HG02678 (cell line): ENCODE results near the gene EHHADH.

Experiments used
- ATAC-seq: cut with Tn5 transposase; IDR thresholded peaks from one replicate; pipeline ENCODE4 v1.9.1; 2021; ENCODE audit warnings: mild to moderate bottlenecking, moderate library complexity; ENCODE audit not compliant: unreplicated experiment

Gene EHHADH

DNA sequence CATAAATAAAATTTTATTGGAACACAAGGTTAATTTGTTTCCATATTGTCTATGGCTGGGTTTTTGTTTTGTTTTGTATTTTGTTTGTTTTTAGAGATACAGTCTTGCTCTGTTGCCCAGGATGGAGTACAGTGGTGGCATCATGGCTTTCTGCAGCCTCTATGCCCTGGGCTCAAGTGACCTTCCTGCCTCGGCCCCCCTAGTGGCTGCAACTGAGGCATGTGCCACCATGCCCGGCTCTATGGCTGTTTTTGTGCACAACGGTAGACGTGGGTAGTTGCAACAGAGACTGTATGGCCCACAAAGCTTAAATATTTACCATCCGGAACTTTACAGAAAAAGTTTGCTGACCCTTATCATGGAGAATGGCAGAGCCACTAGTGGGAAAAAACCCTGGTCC lies 54.2 kb downstream of the EHHADH start:
- ATAC-seq, result no peak

DNA sequence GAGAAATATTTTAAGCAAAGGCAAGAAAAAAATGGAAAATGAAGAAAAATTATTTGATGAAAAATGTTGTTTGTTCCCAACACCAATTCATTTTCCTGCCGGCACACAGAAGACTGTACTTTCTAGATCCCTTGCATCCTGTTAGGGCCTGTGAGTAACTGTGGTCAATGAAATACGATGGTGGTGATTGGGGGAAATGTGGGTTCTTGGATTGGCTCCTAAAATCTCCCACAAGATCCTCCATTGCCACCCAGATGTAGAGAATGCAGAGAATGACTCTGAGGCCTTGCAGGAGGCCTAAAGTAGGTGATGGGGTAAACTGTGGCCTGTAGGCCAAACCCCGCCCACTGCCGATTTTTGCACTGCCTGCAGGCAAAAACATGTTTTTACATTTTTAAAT lies 54.6 kb downstream of the EHHADH start:
- ATAC-seq, result no peak

DNA sequence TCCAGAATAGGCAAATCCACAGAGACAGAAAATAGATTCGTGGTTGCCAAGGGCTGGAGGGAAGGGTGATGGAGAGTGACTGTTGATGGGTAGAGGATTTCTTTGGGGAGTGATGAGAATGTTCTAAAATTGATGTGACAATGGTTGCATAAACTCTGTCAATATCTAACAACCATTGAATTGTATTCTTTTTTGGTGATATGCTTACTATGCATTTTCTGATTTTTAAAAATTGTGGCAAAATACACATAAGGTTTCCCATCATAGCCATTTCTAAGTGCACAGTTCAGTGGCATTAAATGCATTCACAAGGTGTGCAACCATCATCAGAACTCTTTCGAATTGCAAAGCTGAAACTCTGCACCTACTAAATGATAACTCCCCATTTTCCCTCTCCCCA lies 56.8 kb downstream of the EHHADH start:
- no peak for ATAC-seq

DNA sequence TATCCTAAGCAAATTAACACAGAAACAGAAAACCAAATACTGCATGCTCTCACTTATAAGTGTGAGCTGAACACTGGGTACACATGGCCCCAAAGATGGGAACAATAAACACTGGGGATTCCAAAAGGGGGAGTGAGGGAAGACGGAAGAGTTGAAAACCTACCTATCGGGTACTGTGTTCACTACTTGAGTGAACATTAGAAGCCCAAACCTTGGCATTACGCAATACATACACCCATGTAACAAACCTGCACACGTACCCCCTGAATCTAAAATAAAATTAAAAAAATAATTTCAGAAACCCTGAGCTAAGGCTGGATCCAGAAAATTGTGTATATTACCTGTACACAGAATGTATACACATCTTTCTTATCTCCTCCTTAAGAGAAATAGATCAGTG lies 58.2 kb downstream of the EHHADH start:
- no peak for ATAC-seq

DNA sequence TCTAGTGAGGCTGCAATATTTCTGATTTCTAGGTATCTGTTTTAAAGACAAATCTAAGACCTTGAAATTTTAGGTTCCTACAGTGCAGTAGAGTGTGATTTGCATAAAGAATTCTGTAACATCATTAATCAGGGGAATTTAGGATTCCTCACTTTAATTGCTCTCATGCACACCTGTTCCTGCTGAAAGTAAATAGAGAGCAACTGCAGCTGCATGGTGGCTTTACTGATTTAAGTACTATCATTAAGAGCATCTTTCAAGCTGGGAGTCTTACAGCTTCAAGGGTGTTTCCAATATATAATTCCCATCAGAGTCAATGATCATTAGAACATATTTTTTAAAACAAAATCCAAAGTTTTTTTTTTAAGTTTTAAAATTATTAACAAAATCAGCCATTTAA lies 65.0 kb downstream of the EHHADH start:
- ATAC-seq, result no peak

DNA sequence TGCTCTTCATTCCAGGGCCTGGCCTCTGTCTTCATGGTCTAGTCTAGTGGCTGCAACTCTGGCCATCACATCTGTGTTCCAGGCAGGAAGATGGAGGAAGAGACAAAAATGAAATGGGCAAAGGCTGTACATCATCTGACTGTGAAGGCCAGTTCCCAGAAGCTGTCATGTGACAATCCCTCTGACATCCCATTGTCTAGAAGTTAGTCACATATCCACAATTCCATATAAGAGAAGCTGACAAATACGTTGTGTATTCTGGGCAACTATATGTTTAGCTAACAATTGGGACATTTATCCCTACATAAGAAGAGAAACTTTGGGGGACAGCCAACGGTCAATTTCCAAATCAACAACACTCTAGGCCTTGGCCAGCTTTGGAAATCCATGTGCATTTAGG lies 66.5 kb downstream of the EHHADH start:
- ATAC-seq, result no peak

DNA sequence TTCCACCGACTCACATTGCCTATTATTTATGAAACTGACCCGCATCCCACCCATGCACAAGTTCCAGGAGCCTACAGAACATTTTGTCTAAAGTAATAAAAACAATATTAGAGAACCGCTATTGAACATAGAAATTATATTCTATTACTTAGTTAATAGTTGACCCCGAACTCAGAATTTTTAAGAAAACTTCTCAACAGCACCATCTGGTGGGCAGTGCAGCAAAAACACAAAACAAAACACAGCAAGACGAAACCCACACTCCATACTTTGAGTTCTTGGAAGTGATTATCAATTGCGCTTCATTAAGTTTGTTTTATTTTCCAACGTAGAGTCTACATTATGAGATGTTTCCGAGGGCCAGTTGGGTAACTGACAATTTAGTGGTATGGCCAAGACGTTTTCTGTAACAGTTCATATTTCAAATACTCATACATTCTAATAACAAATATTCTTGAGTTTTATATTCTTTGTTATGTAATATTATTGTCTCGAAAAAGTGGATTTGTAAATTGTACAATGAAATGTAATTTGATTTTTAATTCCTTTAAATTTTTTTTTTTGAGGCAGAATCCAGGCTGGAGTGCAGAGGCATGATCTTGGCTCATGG lies 77.0 kb downstream of the EHHADH start:
- ATAC-seq, result no peak

DNA sequence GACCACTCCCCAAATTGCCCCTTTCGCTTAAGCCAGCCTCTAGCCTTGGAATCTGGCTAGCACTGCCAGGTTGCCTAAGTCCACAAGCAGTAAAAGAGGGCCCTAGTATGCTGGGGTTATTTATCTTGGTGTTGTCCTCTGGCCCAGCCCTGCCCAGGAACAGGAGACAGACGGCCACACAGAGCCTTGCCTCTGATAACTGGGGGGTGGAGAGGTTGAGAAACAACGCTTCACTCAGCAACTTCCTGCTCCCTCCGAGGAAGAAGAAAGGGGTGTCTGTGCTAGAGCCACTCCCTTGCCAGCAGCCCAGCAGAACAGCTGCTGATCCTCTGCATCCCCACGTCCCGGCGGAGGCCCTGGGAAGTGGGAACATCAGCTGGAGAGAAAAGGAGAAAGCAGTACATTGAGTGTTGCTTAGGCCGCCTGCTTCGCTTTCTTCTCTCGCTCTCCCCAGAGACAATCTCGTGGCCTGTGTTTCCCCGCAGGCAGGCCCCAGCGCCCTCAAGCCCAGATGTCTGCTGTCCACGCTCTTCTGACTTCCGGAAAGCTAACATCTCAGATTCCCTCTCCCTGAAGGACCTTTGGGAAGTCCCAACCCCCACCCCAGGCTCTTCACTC lies 78.4 kb downstream of the EHHADH start:
- peak; percentile 80 for ATAC-seq

DNA sequence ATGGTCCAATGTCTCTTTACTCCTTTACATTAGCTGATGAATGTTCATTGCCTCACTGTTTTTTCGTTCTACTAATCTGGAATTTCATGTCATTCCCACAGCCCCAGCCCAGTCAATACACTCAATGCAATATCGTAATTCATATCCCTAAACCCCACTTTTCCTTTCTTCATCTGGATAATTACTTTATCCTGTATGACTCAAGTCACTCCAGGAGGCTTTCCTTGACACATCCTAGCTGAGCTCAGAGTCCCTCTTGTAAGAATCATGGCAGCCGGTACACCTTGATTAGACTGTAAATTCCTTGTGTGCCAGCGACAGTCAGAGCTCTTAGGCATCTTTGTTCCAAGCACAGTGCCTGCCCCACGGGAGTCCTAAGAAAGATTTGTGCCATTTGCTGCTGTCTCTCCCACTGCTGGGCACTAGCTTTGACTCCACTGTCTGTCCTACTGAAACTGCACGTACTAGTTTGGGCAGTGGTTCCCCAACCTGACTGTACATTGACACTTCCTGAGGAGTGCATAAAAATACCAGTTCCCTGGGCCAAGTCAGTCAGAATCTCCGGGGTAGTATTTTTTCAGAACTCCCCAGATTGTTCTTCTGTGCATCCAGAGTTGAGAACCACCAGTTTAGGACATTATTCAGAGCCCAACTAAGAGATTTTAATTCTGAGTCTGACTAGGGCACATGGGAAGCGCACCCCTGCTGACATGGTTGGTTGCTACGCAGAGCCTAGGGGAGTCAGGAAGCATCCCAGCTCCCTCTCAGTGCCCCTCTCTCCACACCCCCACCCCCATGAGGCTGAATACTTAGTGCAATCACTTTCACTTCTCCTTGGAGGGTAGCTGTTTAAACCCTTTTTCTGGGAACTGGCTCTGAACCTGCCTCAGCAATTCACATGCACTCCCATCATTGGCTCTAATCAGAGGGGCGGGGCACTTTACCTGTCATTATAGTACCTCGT lies 81.5 kb downstream of the EHHADH start:
- ATAC-seq, result no peak

DNA sequence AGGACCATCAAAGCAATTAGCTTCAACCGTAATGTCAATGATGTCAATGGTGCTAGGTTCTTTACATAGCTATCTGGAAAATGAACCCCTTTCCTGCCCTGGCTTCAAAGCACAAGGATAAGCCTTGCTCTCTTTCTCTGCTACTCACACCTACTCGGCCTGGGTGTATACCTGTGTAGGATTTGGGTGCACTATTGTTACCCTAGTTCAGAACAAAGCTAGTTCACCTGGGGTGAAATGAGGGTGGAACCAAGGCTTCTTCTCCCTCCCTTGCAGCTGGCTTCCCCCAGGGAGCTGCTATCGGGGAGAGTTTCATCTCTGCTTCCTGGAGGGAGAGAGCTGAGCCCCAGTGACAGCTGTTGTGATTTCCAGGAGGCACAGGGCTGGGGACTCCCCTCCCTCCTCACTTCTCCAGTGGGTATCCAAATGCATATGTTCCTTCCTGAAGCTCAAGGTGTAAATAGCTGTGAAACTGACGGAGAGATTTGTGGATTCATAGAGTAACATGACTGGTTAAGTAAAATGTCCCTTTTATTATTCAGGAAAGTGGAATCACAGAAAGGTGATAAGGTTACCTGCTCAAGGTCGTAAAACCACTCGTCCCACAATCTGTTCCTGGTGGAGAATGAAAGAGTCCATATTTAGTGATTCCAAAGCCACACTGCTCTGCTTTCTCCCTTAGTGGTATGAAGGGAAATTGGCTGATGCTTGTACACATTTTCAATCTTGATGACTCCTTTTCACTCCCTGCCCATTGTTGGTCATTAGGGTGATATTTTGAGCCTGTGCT lies 89.2 kb downstream of the EHHADH start:
- no peak for ATAC-seq

DNA sequence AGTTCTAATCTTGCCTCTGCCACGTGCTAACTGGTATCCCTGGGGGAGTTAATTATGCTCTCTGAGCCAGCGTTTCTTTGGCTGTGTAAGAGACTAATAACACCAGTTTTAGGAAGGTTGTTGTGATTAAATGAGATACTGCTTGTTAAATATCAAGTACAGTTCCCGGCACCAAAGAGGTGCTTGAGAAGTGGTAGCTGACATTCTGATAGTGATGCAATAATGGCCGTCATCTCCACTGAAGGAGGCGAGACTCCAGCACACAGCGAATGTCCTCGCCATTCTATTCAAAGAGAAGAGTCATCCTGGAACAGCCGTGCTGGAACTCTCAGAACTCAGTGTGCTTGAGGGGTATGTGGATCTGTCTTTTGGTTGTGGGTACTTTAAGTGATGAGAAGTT lies 91.2 kb downstream of the EHHADH start:
- no peak for ATAC-seq

DNA sequence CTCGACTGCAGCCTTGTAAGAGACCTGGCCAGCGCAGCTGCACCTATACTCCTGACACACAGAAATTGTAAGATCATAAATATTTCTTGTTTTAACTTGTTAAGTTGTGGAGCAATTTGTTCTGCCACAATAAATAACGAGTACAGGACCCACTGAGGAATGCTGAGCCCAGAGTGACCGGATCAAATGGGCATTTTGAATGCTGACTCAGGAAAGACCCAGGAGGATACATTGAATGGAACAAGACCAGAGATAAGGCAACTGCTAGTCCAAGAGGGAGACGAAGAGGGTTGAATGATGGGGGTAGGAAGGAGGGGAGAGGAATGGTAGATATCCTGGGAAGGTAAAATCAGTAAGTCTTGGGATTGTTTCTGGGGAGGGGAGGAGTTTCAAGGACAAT lies 92.1 kb downstream of the EHHADH start:
- ATAC-seq, result no peak

DNA sequence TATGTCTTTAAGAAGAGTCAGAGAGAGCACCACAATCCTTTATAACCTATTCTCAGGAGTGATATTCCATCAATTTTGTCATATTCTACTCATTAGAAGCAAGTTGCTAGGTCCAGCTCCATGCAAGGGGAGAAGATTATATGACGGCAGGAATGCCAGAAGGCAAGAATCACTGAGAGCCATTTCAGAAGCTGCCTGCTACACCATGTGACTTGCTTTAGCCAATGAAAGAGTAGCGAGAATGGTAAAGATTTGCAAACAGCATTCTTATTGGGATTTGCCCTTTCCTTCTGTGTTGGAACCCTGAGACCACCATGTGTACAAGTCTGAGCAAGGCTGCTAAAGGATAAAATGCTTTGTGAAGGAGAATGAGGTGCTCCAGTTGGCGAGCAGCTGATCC lies 96.5 kb downstream of the EHHADH start:
- no peak for ATAC-seq

DNA sequence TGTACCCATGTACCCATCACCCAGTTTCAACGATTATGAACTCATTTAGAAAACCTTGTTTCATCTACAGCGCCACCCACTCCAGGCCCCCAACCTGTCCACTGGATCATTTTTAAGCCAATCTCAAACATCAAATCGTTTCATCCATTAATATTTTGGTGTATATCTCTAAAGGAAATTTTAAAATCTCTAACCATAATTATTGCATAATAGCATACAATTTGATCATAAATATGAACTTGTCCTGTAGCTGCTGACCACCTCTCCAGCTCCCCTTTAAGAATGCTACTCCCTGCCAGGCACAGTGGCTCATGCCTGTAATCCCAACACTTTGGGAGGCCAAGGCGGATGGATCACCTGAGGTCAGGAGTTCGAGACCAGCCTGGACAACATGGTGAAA lies 98.2 kb downstream of the EHHADH start:
- no peak for ATAC-seq

DNA sequence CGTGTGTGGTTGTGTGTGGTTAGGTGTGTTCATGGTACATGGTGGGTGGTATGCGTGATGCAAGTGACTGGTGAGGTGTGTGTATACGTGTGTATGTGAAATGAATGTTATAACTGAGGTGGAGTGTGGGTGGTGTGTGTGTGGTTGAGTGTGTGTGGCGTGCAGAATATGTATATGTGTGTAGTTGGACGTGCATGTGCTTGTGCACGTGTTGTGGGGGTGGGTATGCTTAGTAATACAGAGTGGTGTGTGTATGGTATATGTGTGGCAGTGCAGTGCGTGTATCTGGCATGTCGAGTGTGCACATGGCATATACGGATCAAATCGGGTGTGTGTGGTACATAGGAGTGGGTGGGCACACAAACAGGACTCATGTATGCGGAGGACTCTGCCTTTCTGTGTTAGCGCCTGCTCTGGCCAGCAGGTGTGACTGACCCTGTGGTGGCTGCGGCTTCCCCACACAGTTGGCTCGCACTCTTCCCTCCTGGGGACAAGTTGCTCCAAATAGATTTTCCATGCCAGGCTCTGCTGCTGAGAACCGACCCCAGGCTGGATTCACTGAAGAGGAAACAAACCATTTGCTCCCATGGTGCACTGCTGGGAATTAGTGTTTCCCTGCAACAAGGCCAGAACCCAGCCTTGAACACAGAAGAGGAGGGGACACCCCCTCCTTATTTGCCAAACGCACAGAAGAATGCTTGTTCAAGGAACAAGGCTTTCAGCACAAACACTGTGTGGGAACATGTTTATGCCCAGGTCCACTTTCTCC lies 99.8 kb downstream of the EHHADH start:
- no peak for ATAC-seq

DNA sequence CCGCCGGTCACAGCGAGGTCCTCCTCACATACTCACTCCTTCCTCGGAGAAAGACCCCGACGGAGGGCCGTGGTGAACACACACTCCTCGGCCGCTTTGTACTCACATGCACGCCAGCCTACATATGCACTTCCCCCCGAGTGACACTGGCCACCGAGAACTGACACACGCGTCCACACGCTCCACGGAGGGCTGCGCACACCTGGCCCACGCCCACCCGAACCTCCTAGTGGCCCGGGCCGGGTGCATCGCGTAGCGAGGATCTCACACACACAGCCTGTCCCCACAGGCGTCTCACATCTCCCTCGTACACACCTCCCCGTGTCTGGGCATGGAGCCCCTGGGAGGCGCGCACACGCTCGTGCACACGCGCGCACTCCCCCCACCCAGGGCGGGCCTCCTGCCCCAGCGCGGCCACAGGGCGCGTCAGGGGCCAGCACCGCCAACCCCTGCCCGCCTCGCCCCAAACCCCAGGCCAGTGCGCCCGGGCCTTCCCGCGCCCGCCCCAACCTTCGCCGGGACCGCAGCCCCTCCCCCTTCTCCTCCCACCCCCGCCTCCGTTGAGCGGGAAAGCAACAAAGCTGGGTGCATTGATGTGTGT lies 100.6 kb downstream of the EHHADH start:
- no peak for ATAC-seq

DNA sequence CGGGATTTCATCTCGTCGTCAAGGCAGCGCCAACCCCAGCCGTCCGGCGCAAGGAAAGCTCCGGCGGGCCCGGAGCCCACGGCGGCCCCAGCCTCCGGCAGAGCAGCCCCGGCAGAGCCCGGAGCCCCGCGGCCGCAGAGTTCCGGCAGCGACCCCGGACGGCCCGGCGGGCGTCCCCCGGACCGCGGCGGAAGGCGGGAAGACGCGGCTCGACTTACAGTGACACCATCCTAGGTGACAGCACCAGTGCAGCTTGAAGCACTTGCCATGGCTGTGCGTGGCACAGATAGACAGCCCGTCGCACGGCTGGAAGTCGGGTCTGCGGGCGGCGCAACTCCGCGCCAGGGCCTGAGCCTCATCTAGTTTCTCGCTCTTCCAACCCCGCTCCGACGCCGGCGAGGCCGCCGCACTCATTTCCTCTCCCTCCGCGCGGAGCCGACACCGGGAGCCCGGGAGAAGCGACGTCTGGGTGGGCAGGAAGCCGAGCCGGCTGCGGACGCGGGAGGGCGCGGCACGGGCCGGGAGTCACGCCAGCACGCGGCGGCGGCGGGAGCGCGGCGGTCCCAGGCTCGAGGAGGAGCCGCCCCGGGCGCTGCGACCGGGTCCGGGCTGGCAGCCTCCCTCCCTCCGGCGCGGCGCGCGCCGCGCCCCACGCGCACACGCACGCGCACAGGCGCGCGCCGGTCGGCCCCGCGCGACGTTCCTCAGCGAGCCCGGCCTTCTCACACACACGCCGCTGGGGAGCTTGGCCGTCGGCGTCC lies 101.3 kb downstream of the EHHADH start, which contains the start of gene C3orf70:
C3orf70 (minus strand) TSS at position 651 of the 761 bp plus-strand sequence; CDS start at position 414, 237 bp downstream.
- ATAC-seq, result peak; percentile 58

DNA sequence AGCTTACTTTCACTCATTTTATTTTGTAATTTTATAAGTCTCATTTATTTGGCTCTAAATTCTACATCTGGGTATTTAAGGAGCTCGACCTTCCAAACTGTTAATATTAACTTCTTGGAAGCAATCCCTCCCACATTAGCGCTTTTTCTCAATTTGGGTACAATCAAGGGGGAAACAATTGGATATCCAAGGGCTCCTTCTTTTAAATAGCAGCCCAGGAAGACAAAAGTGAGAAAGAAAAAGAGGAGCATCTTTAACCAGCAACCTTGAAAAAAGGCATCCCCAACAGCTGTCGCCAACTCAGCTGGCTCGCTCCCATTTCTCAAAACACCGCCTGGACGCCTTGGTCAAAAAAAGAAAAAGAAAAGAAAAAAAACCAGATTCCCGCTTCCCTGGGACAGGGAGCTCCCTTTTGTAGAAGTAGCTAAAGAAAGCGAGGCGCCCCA lies 101.9 kb downstream of the EHHADH start:
- ATAC-seq, result no peak
